ENCODE measurements around the gene SLC4A9. TPM values are rescaled to one million over a fixed set of nuclear protein-coding genes. Genes with fewer than 3 reads are reported as not detected.

Gene SLC4A9
- polyA plus RNA-seq, 1 donor, result 0.22 TPM

DNA sequence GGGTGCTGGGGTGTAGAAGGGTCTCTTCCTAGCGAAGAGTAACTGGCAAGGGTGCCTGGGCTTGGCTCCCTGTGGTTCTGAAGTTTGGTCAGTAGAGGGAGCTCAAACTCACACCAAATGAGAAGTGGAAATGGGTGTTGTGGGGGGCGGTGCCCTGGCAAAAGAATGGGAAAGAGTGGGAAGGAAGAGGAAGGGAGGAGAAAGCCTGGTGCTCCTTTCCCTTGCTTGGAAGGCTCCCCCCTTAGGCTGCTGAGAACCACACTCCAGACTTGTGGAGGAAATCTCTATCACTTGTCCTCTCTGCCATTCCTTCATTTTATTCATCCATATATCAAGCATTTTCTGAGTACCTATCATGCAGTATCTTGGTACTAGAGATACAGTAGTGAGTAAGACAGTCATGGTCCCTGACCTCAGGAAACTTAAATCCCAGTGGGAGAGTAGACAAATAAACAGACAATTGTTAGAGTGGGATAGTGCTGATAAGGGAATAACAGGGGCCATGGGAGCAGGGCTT is 13.0 kb downstream of the SLC4A9 start:
- no peaks in the 10 kb centered on the region for H3K27me3 ChIP-seq (ENCODE audit: control insufficient read depth, insufficient read depth, low read length)
- WGBS (ENCODE audit: insufficient coverage, low lambda C conversion rate), result no CpG with 5 or more reads among the region's 2 CpGs
- H3K9me3 ChIP-seq (ENCODE audit: control insufficient read depth, low read depth, low read length), result no peaks in the 10 kb centered on the region
- no peaks in the 10 kb centered on the region for H3K4me1 ChIP-seq (ENCODE audit: control insufficient read depth, insufficient read depth, low read length)
- no peak overlapping the region for H3K27ac ChIP-seq (ENCODE audit: low read length)
- peak; percentile 53 to 61 for DNase-seq
- H3K36me3 ChIP-seq (ENCODE audit: control insufficient read depth, insufficient read depth, low read length), result no peaks in the 10 kb centered on the region
- no peak overlapping the region for H3K4me3 ChIP-seq (ENCODE audit: low read length)

DNA sequence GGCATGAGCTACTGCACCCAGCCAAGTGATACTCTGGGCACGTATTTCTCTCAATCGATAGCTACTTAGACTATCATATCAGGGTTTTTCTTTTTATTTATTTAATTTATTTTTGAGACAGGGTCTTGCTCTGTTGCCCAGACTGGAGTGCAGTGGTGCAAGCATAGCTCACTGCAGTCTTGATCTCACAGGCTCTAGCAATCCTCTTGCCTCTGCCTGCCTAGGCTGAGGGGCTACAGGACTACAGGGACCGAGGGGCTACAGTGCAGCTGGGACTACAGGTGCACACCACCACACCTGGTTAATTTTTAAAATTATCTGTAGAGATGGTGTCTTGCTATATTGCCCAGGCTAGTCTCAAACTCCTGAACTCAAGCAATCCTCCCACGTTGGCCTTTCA is 21.4 kb downstream of the SLC4A9 start:
- H3K36me3 ChIP-seq (ENCODE audit: control insufficient read depth, insufficient read depth, low read length), result no peaks in the 10 kb centered on the region
- 93% methylated on average over 3 of the region's 4 CpGs for WGBS (ENCODE audit: insufficient coverage, low lambda C conversion rate)
- no peak overlapping the region for H3K4me3 ChIP-seq (ENCODE audit: low read length)
- no peak overlapping the region for H3K27ac ChIP-seq (ENCODE audit: low read length)
- H3K9me3 ChIP-seq (ENCODE audit: control insufficient read depth, low read depth, low read length), result no peaks in the 10 kb centered on the region
- no peak for DNase-seq
- no peaks in the 10 kb centered on the region for H3K4me1 ChIP-seq (ENCODE audit: control insufficient read depth, insufficient read depth, low read length)
- no peaks in the 10 kb centered on the region for H3K27me3 ChIP-seq (ENCODE audit: control insufficient read depth, insufficient read depth, low read length)

DNA sequence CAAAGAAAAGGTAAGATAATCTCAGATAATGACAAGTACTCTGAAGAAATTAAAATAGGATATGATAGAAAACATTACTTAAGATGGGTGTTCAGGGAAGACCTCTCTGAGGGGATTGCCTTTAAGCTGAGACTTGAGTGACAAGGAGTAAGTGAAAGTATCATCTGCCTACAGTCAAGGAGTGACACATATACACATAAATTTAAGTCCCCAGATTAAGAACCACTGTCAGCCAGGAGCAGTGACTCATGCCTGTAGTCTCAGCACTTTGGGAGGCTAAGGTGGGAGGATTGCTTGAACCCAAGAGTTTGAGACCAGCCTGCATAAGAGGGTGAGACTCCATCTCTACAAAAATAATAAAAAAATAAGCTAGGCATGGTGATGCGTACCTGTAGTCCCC is 22.0 kb downstream of the SLC4A9 start:
- Histone ChIP-seq H3K9me3 (ENCODE audit: control insufficient read depth, low read depth, low read length) (no peaks in the 10 kb centered on the region), H3K4me3 (ENCODE audit: low read length) (no peak overlapping the region), H3K27me3 (ENCODE audit: control insufficient read depth, insufficient read depth, low read length) (no peaks in the 10 kb centered on the region), H3K27ac (ENCODE audit: low read length) (no peak overlapping the region), H3K36me3 (ENCODE audit: control insufficient read depth, insufficient read depth, low read length) (no peaks in the 10 kb centered on the region), H3K4me1 (ENCODE audit: control insufficient read depth, insufficient read depth, low read length) (no peaks in the 10 kb centered on the region)
- DNase-seq, result no peak
- WGBS (ENCODE audit: insufficient coverage, low lambda C conversion rate), result no CpG with 5 or more reads among the region's 1 CpG

DNA sequence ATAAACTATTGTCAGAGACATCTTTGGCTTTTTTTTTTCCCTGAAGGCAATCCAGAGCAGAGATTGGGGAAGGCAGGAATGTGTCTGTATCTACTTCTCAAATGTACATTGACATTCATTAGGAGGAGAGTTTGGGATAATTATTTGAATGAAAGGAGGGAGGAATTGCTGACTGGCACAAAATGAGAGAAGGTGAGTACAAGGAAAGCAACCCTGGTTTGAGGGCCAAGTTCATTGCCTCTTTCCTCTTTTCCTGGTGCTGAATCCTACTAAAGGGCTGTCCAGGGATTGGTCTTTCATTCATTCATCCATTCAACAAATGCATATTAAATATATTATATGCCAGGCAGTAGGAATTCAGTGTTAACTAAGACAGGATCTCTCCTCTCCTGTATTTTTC is 22.9 kb downstream of the SLC4A9 start:
- Histone ChIP-seq H3K9me3 (ENCODE audit: control insufficient read depth, low read depth, low read length) (no peaks in the 10 kb centered on the region), H3K4me3 (ENCODE audit: low read length) (no peak overlapping the region), H3K27ac (ENCODE audit: low read length) (no peak overlapping the region), H3K4me1 (ENCODE audit: control insufficient read depth, insufficient read depth, low read length) (no peaks in the 10 kb centered on the region), H3K27me3 (ENCODE audit: control insufficient read depth, insufficient read depth, low read length) (no peaks in the 10 kb centered on the region), H3K36me3 (ENCODE audit: control insufficient read depth, insufficient read depth, low read length) (no peaks in the 10 kb centered on the region)
- no peak for DNase-seq

GRCh38 chr5:140383300-140383699 is 23.3 kb downstream of the SLC4A9 start:
- no peak overlapping the region for H3K4me3 ChIP-seq (ENCODE audit: low read length)
- no peaks in the 10 kb centered on the region for H3K9me3 ChIP-seq (ENCODE audit: control insufficient read depth, low read depth, low read length)
- H3K27me3 ChIP-seq (ENCODE audit: control insufficient read depth, insufficient read depth, low read length), result no peaks in the 10 kb centered on the region
- no peaks in the 10 kb centered on the region for H3K4me1 ChIP-seq (ENCODE audit: control insufficient read depth, insufficient read depth, low read length)
- H3K36me3 ChIP-seq (ENCODE audit: control insufficient read depth, insufficient read depth, low read length), result no peaks in the 10 kb centered on the region
- peak; percentile 36 to 74 for DNase-seq
- peak overlapping the region; percentile 26 for H3K27ac ChIP-seq (ENCODE audit: low read length)
- no CpG with 5 or more reads among the region's 2 CpGs for WGBS (ENCODE audit: insufficient coverage, low lambda C conversion rate)

DNA sequence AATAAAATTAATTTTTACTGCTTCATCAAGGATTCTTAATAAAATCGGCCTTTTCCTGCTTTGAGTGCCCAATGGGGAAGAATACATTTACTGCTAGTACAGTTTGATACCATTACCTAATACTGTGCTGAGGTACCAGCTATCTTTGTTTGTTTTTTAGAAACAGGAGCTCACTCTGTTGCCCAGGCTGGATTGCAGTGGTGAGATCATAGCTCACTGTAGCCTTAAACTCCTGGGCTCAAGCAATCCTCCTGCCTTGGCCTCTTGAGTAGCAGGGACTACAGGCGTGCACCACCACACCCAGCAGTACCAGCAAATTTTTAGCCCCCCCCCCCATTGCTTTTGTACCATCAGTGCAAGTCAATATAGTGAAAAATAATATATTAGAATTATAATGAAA is 28.1 kb downstream of the SLC4A9 start:
- Histone ChIP-seq H3K36me3 (ENCODE audit: control insufficient read depth, insufficient read depth, low read length) (no peaks in the 10 kb centered on the region), H3K9me3 (ENCODE audit: control insufficient read depth, low read depth, low read length) (no peaks in the 10 kb centered on the region), H3K27me3 (ENCODE audit: control insufficient read depth, insufficient read depth, low read length) (no peaks in the 10 kb centered on the region), H3K27ac (ENCODE audit: low read length) (no peak overlapping the region), H3K4me3 (ENCODE audit: low read length) (no peak overlapping the region), H3K4me1 (ENCODE audit: control insufficient read depth, insufficient read depth, low read length) (no peaks in the 10 kb centered on the region)
- 80% methylated on average over 1 of the region's 2 CpGs for WGBS (ENCODE audit: insufficient coverage, low lambda C conversion rate)
- no peak for DNase-seq

DNA sequence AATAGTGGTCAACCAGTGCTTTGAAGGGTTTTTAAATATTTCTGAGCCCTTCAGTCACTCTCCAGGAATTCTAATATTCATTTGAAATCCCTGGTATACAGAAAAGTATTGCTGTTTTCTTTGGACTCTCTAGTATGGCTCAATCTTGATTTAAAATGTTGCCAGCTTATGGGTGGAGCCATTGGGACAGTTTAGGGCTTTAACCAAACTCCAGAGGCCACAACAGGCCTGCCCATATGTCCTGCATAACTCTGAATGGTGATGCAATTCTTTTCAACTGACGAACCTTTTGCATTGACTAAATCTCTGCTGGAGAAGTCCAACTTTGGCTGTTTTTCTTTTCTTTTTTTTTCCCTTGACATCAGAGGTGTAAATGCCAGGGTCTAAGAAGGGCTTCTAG is 31.3 kb downstream of the SLC4A9 start:
- WGBS (ENCODE audit: insufficient coverage, low lambda C conversion rate), result 86% methylated on average over 1 of the region's 1 CpG
- no peak for DNase-seq
- Histone ChIP-seq H3K4me1 (ENCODE audit: control insufficient read depth, insufficient read depth, low read length) (no peaks in the 10 kb centered on the region), H3K4me3 (ENCODE audit: low read length) (no peak overlapping the region), H3K27me3 (ENCODE audit: control insufficient read depth, insufficient read depth, low read length) (no peaks in the 10 kb centered on the region), H3K9me3 (ENCODE audit: control insufficient read depth, low read depth, low read length) (no peaks in the 10 kb centered on the region), H3K27ac (ENCODE audit: low read length) (no peak overlapping the region), H3K36me3 (ENCODE audit: control insufficient read depth, insufficient read depth, low read length) (no peaks in the 10 kb centered on the region)

DNA sequence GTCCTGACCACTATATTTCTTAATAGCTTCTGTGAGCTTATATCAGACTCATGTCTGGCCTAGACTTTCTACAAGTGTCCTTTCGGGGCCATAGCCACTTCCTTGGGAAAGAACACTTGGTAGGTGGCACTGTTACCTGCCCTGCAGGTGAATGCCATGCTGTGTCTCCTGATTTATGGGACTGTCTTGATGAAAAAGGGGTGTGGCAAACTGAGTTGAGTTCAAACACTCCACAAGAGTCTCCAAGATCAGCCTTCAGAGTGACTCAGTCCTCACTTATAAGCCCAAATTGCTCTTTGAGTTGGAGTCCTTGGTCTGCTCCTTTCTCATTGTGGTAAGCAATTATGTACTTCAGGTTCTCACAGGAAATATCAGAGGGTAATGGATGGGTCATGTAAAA is 31.7 kb downstream of the SLC4A9 start:
- no peak for DNase-seq
- no peaks in the 10 kb centered on the region for H3K9me3 ChIP-seq (ENCODE audit: control insufficient read depth, low read depth, low read length)
- no peaks in the 10 kb centered on the region for H3K4me1 ChIP-seq (ENCODE audit: control insufficient read depth, insufficient read depth, low read length)
- no peaks in the 10 kb centered on the region for H3K36me3 ChIP-seq (ENCODE audit: control insufficient read depth, insufficient read depth, low read length)
- no peaks in the 10 kb centered on the region for H3K27me3 ChIP-seq (ENCODE audit: control insufficient read depth, insufficient read depth, low read length)
- no peak overlapping the region for H3K4me3 ChIP-seq (ENCODE audit: low read length)
- no peak overlapping the region for H3K27ac ChIP-seq (ENCODE audit: low read length)
- no CpG with 5 or more reads among the region's 1 CpG for WGBS (ENCODE audit: insufficient coverage, low lambda C conversion rate)

GRCh38 chr5:140393738-140394137 is 33.7 kb downstream of the SLC4A9 start:
- no peak for DNase-seq
- WGBS (ENCODE audit: insufficient coverage, low lambda C conversion rate), result no CpG with 5 or more reads among the region's 2 CpGs
- Histone ChIP-seq H3K4me3 (ENCODE audit: low read length) (no peak overlapping the region), H3K27ac (ENCODE audit: low read length) (no peak overlapping the region), H3K27me3 (ENCODE audit: control insufficient read depth, insufficient read depth, low read length) (no peaks in the 10 kb centered on the region), H3K9me3 (ENCODE audit: control insufficient read depth, low read depth, low read length) (no peaks in the 10 kb centered on the region), H3K36me3 (ENCODE audit: control insufficient read depth, insufficient read depth, low read length) (no peaks in the 10 kb centered on the region), H3K4me1 (ENCODE audit: control insufficient read depth, insufficient read depth, low read length) (no peaks in the 10 kb centered on the region)

DNA sequence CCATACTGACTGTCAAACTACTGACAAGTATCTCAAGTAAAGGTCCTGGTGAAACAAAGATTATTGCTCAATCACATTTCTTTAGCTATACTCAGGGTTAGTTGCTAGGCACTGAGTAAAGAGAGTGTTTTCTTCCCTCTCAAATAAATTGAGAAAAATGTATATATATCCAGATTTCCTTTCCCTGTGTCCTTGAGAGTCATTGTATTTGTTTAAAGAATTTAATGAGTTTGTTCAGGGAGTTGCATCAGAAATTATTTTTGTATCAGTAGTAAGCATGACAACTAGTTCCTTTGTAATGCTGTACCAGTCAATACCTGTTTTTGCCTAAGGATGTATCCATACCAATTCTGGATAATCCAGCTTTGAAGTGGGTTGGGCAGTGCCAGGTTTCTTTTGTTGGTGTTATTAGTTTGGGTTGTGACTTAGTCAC is 38.4 kb downstream of the SLC4A9 start:
- Histone ChIP-seq H3K27me3 (ENCODE audit: control insufficient read depth, insufficient read depth, low read length) (no peaks in the 10 kb centered on the region), H3K36me3 (ENCODE audit: control insufficient read depth, insufficient read depth, low read length) (no peaks in the 10 kb centered on the region), H3K9me3 (ENCODE audit: control insufficient read depth, low read depth, low read length) (no peaks in the 10 kb centered on the region), H3K4me1 (ENCODE audit: control insufficient read depth, insufficient read depth, low read length) (no peaks in the 10 kb centered on the region), H3K27ac (ENCODE audit: low read length) (no peak overlapping the region), H3K4me3 (ENCODE audit: low read length) (no peak overlapping the region)
- DNase-seq, result no peak

DNA sequence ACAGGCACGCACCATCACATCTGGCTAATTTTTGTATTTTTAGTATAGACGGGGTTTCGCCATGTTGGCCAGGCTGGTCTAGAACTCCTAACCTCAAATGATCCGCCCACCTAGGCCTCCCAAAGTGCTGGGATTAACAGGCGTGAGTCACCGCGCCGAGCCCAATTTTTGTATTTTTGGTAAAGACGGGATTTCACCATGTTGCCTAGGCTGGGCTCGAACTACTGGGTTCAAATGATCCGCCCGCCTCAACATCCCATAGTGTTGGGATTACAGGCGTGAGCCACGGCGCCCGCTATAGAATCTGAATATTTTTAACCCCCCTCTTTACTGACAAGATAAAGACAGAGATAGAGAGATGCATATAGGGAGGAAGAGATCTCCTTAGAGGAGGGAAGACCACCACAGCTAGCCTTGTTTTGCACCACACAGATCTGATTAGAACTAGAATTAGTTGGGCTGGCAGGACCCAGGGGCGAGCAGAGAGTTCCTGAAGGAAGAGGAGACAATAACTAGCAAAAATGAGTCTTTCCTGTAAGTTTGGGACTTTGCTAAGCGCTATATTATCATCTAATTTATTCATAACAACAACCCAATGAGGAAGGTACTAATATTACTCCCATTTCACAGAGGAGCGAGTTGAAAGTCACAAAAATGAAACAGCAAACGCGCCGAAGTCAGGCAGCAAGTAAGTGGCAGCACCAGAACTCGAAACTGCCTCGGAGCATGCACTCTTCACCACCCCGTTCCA is 40.2 kb downstream of the SLC4A9 start:
- no peak for DNase-seq
- no CpG with 5 or more reads among the region's 25 CpGs for WGBS (ENCODE audit: insufficient coverage, low lambda C conversion rate)
- peak overlapping the region; percentile 90 for H3K27ac ChIP-seq (ENCODE audit: low read length)
- no peaks in the 10 kb centered on the region for H3K9me3 ChIP-seq (ENCODE audit: control insufficient read depth, low read depth, low read length)
- H3K4me3 ChIP-seq (ENCODE audit: low read length), result peak overlapping the region; percentile 72
- H3K27me3 ChIP-seq (ENCODE audit: control insufficient read depth, insufficient read depth, low read length), result no peaks in the 10 kb centered on the region
- H3K36me3 ChIP-seq (ENCODE audit: control insufficient read depth, insufficient read depth, low read length), result no peaks in the 10 kb centered on the region
- peaks cover 4% of the 10 kb centered on the region for H3K4me1 ChIP-seq (ENCODE audit: control insufficient read depth, insufficient read depth, low read length)
